ENCODE measurements around the gene HRH3.

Gene HRH3

GRCh38 chr20:62229667-62230066, 9.6 kb upstream of the HRH3 start:
- DNase-seq (ENCODE audit: low read depth in 2 of 2), result no peak

GRCh38 chr20:62228982-62229545, 9.0 kb upstream of the HRH3 start:
- DNase-seq (ENCODE audit: low read depth in 2 of 2), result no peak

- DNase-seq (ENCODE audit: low read depth in 2 of 2), result no peak
Observed at GRCh38 chr20:62227977-62228958, 8.2 kb upstream of the HRH3 start.

GRCh38 chr20:62227591-62227976, 7.5 kb upstream of the HRH3 start:
- no peak for DNase-seq (ENCODE audit: low read depth in 2 of 2)

- DNase-seq (ENCODE audit: low read depth in 2 of 2), result no peak
Observed at GRCh38 chr20:62226707-62227590, 6.9 kb upstream of the HRH3 start.

- no peak for DNase-seq (ENCODE audit: low read depth in 2 of 2)
Observed at GRCh38 chr20:62225820-62226635, 6.0 kb upstream of the HRH3 start.

GRCh38 chr20:62225026-62225425, 4.9 kb upstream of the HRH3 start:
- no peak for DNase-seq (ENCODE audit: low read depth in 2 of 2)

GRCh38 chr20:62224113-62224855, 4.2 kb upstream of the HRH3 start:
- DNase-seq (ENCODE audit: low read depth in 2 of 2), result no peak

GRCh38 chr20:62223571-62223970, 3.5 kb upstream of the HRH3 start:
- DNase-seq (ENCODE audit: low read depth in 2 of 2), result no peak

GRCh38 chr20:62222972-62223371, 2.9 kb upstream of the HRH3 start:
- no peak for DNase-seq (ENCODE audit: low read depth in 2 of 2)

GRCh38 chr20:62222266-62222850, 2.3 kb upstream of the HRH3 start:
- no peak for DNase-seq (ENCODE audit: low read depth in 2 of 2)

GRCh38 chr20:62220666-62221568, 839 bp upstream of the HRH3 start:
- DNase-seq (ENCODE audit: low read depth in 2 of 2), result no peak

- DNase-seq (ENCODE audit: low read depth in 2 of 2), result no peak
Observed at GRCh38 chr20:62219101-62219991, 732 bp downstream of the HRH3 start.

GRCh38 chr20:62217913-62218773, 1.9 kb downstream of the HRH3 start:
- DNase-seq (ENCODE audit: low read depth in 2 of 2), result no peak

GRCh38 chr20:62216636-62217566, 3.2 kb downstream of the HRH3 start:
- no peak for DNase-seq (ENCODE audit: low read depth in 2 of 2)

GRCh38 chr20:62215991-62216635, 4.0 kb downstream of the HRH3 start:
- DNase-seq (ENCODE audit: low read depth in 2 of 2), result no peak
